ENCODE data around the gene CHD8. TPM values are rescaled to one million over a fixed set of nuclear protein-coding genes. Genes with fewer than 3 reads are reported as not detected.

CHD8 gene
- total and polyA plus RNA-seq, 2 of the 13 experiments (the other 11 are each of a cell fraction or from before 2014, with no cell fraction given): 35.1 to 79.6 TPM

DNA sequence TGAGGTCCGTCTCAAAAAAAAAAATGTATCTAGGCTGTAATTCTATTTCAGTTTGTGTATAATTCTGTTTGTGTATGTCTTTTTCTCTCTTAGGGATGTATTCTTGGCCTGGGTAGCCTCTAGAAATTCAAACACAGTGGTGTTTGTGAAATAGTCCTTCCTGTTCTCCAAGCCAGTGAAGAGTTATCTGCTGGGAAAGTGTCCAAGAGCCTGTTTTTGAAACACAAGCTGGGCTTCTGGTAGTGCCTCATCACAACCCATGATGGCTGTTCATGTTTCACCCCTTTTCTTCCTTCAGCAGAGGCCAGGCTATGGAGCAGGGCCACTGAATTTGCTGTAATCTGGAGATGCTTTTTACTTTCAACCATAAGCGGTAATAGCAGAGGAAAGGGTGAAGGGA is 40.5 kb upstream of the CHD8 start:
- FAIRE-seq (no peak), DNase-seq (ENCODE audit: low spot score) (no peak), ATAC-seq (no peak)
- Histone ChIP-seq H3K4me3 (replicated peaks in 1 of 3; ENCODE audit: insufficient read depth in 1 of 3, low read depth in 2 of 3, low read length in 3 of 3) (no peak overlapping the region), H3K9me3 (ENCODE audit: low read length) (no peaks in the 10 kb centered on the region), H3K4me2 (ENCODE audit: low read depth, low read length) (no peak overlapping the region), H3K36me3 (replicated peaks in 1 of 2; ENCODE audit: control insufficient read depth in 1 of 2, insufficient read depth in 2 of 2, low read length in 2 of 2) (peaks cover 41 to 81% of the 10 kb centered on the region in 2 experiments), H3K27ac (ENCODE audit: extremely low read length, insufficient read depth, low read length) (no peak overlapping the region), H2AFZ (ENCODE audit: low read length) (no peak overlapping the region), H3K9ac (ENCODE audit: insufficient read depth, low read depth, low read length) (no peak overlapping the region), H4K20me1 (ENCODE audit: insufficient read depth, low read length) (0 out of 2 replicates have a peak, but pooled peaks cover 2% of the 10 kb centered on the region), H3K4me1 (ENCODE audit: insufficient read depth, low read length) (no peaks in the 10 kb centered on the region), H3K27me3 (ENCODE audit: control insufficient read depth in 1 of 2, insufficient read depth in 2 of 2, low read length in 2 of 2) (no peaks in the 10 kb centered on the region), H3K79me2 (ENCODE audit: insufficient read depth, low read length) (no peaks in the 10 kb centered on the region)
- TF ChIP-seq, protein P1, sequence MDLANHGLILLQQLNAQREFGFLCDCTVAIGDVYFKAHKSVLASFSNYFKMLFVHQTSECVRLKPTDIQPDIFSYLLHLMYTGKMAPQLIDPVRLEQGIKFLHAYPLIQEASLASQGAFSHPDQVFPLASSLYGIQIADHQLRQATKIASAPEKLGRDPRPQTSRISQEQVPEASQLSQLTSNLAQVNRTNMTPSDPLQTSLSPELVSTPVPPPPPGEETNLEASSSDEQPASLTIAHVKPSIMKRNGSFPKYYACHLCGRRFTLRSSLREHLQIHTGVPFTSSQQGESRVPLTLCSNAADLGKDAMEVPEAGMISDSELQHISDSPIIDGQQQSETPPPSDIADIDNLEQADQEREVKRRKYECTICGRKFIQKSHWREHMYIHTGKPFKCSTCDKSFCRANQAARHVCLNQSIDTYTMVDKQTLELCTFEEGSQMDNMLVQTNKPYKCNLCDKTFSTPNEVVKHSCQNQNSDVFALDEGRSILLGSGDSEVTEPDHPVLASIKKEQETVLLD (CRISPR knock-in tag; IDR thresholded peaks at IDR 0.05; ENCODE audit: low read depth): no peak
- peak; percentile 27; the same call in 1 of the 2 replicates for TF ChIP-seq POLR2G (IDR thresholded peaks at IDR 0.05; ENCODE audit: low read depth, low read length)
- TF ChIP-seq POLR2AphosphoS5 (IDR thresholded peaks at IDR 0.05; ENCODE audit: low read depth, low read length): peak; percentile 28; the same call in 1 of the 2 replicates
- no peak for TF ChIP-seq CREB1 (IDR thresholded peaks at IDR 0.05)
- TF ChIP-seq CREB1 (CRISPR knock-in tag; IDR thresholded peaks at IDR 0.05): no peak
- ChIA-PET CTCF (ENCODE audit: low intra/inter-chr PET ratio, low total read pairs) (interaction anchor here (6.4 kb wide), 1 partner anchor 62 kb away, joined by 104 read pairs; no protein-coding TSS in a partner anchor), POLR2A (interaction anchor here (0.8 to 8.7 kb wide), 2 partner anchors 14 to 41 kb away, joined by 3 to 91 read pairs; partner anchors contain the start of genes CHD8 and METTL3)
- in situ Hi-C loops (cut with HindIII; ENCODE audit: extremely low pct_ligation_motif_present, low pct_unique_long_range_greater_than_20kb): no loop called here
- intact Hi-C loops (cut with micrococcal nuclease; ENCODE audit: unreplicated experiment): loop anchor here (5.0 kb wide), 1 partner anchor 39 kb away; the partner anchor contains the start of gene CHD8
- BruUV-seq (replicated peaks): no TSS peak
- WGBS (ENCODE audit: low lambda C conversion rate): 98% methylated on average over 2 of the region's 2 CpGs
